SK-N-SH treated with all-trans-retinoic acid at 6 μM for 48 hours (cell line): ENCODE measurements around the gene CSPG5.

Experiments used
- ATAC-seq: fragments of 200-7000 bp; cut with Tn5 transposase; 3 replicates; pipeline ENCODE4 v1.9.1; 2020; ENCODE audit warnings: mild to moderate bottlenecking, moderate library complexity
- ARNTL ChIP-seq: fragments of 450-650 bp; formaldehyde crosslinking; IDR thresholded peaks from 2 replicates; pipeline ENCODE4 v1.5.0; 2020; ENCODE audit warnings: low read depth, mild to moderate bottlenecking, moderate library complexity, borderline replicate concordance
- BACH2 ChIP-seq: fragments of 250-450 bp; sonication (Bioruptor Pico); IDR thresholded peaks from 2 replicates; pipeline ENCODE4 v1.9.0; 2021; ENCODE audit warnings: mild to moderate bottlenecking, borderline replicate concordance
- CREB5 ChIP-seq: fragments of 250-450 bp; sonication (Bioruptor Pico); IDR thresholded peaks from 2 replicates; pipeline ENCODE4 v1.5.1; 2020; ENCODE audit warnings: low read depth, mild to moderate bottlenecking, moderate library complexity
- CSDC2 ChIP-seq: fragments of 250-450 bp; sonication (Bioruptor Pico); IDR thresholded peaks from 2 replicates; pipeline ENCODE4 v1.5.0; 2020; ENCODE audit warnings: mild to moderate bottlenecking, moderate library complexity
- CSRNP3 ChIP-seq: fragments of 250-450 bp; sonication (Bioruptor Pico); IDR thresholded peaks from 2 replicates; pipeline ENCODE4 v1.5.1; 2021; ENCODE audit warnings: mild to moderate bottlenecking, moderate library complexity
- ESRRG ChIP-seq: fragments of 250-450 bp; sonication (Bioruptor Pico); IDR thresholded peaks from 2 replicates; pipeline ENCODE4 v1.6.1; 2021; ENCODE audit warnings: mild to moderate bottlenecking
- GLIS3 ChIP-seq: fragments of 250-450 bp; sonication (Bioruptor Pico); IDR thresholded peaks from 2 replicates; pipeline ENCODE4 v1.5.0; 2020; ENCODE audit warnings: mild to moderate bottlenecking, moderate library complexity
- ISL1 ChIP-seq: fragments of 250-450 bp; sonication (Bioruptor Pico); IDR thresholded peaks from 2 replicates; pipeline ENCODE4 v2.1.2; 2022; ENCODE audit warnings: mild to moderate bottlenecking, moderate library complexity
- OSR1 ChIP-seq: fragments of 250-450 bp; sonication (Bioruptor Pico); IDR thresholded peaks from 2 replicates; pipeline ENCODE4 v1.8.0; 2022; ENCODE audit warnings: moderate library complexity, mild to moderate bottlenecking, inconsistent platforms
- PATZ1 ChIP-seq: fragments of 250-450 bp; sonication (Bioruptor Pico); IDR thresholded peaks from 2 replicates; pipeline ENCODE4 v1.8.0; 2020; ENCODE audit warnings: mild to moderate bottlenecking, moderate library complexity, borderline replicate concordance
- POU6F1 ChIP-seq: fragments of 250-450 bp; sonication (Bioruptor Pico); IDR thresholded peaks from 2 replicates; pipeline ENCODE4 v1.8.0; 2021; ENCODE audit warnings: low read depth, mild to moderate bottlenecking, moderate library complexity, borderline replicate concordance
- PPARA ChIP-seq: fragments of 250-450 bp; sonication (Bioruptor Pico); IDR thresholded peaks from 2 replicates; pipeline ENCODE4 v1.5.0; 2020; ENCODE audit warnings: mild to moderate bottlenecking, borderline replicate concordance
- RARB ChIP-seq: fragments of 250-450 bp; sonication (Bioruptor Pico); IDR thresholded peaks from 2 replicates; pipeline ENCODE4 v1.8.0; 2021; ENCODE audit warnings: mild to moderate bottlenecking, moderate library complexity
- SNAI2 ChIP-seq: fragments of 250-450 bp; sonication (Bioruptor Pico); IDR thresholded peaks from 2 replicates; pipeline ENCODE4 v1.5.0; 2020; ENCODE audit warnings: mild to moderate bottlenecking, moderate library complexity
- TCF4 ChIP-seq: fragments of 250-450 bp; sonication (Bioruptor Pico); IDR thresholded peaks from 2 replicates; pipeline ENCODE4 v1.8.0; 2021; ENCODE audit warnings: mild to moderate bottlenecking, moderate library complexity, borderline replicate concordance
- TOX ChIP-seq: fragments of 250-450 bp; sonication (Bioruptor Pico); IDR thresholded peaks from 2 replicates; pipeline ENCODE4 v1.8.0; 2021; ENCODE audit warnings: mild to moderate bottlenecking, moderate library complexity, borderline replicate concordance
- TSHZ2 ChIP-seq: fragments of 250-450 bp; sonication (Bioruptor Pico); IDR thresholded peaks from 2 replicates; pipeline ENCODE4 v1.5.0; 2020; ENCODE audit warnings: mild to moderate bottlenecking, moderate library complexity
- ZC3H10 ChIP-seq: fragments of 250-450 bp; sonication (Bioruptor Pico); IDR thresholded peaks from 2 replicates; pipeline ENCODE4 v1.5.1; 2021; ENCODE audit warnings: mild to moderate bottlenecking, moderate library complexity
- ZFP3 ChIP-seq: fragments of 250-450 bp; sonication (Bioruptor Pico); IDR thresholded peaks from 2 replicates; pipeline ENCODE4 v1.5.0; 2020; ENCODE audit warnings: mild to moderate bottlenecking, moderate library complexity
- ZFP30 ChIP-seq: fragments of 450-650 bp; formaldehyde crosslinking; IDR thresholded peaks from 2 replicates; pipeline ENCODE4 v1.5.0; 2022; ENCODE audit warnings: mild to moderate bottlenecking, moderate library complexity
- ZNF8 ChIP-seq: fragments of 450-650 bp; formaldehyde crosslinking; IDR thresholded peaks from 2 replicates; pipeline ENCODE4 v1.5.0; 2020; ENCODE audit warnings: mild to moderate bottlenecking, moderate library complexity

The CSPG5 gene

GRCh38 chr3:47578691-47579632 lies at the start of gene CSPG5:
CSPG5 (minus strand) TSS chr3:47578865; CDS start chr3:47578693, 172 bp downstream.
- peak; percentile 10 for ATAC-seq
- TF ChIP-seq ZNF8 (CRISPR knock-in tag) (no peak), BACH2 (CRISPR knock-in tag) (no peak), TCF4 (CRISPR knock-in tag) (no peak), RARB (CRISPR knock-in tag) (no peak), CREB5 (CRISPR knock-in tag) (no peak), ARNTL (CRISPR knock-in tag) (no peak), ZFP30 (CRISPR knock-in tag) (no peak), POU6F1 (CRISPR knock-in tag) (no peak), CSRNP3 (CRISPR knock-in tag) (no peak), GLIS3 (CRISPR knock-in tag) (no peak), OSR1 (no peak), ISL1 (CRISPR knock-in tag) (no peak), SNAI2 (no peak), PATZ1 (CRISPR knock-in tag) (no peak), PPARA (CRISPR knock-in tag) (no peak), TOX (CRISPR knock-in tag) (no peak), ESRRG (no peak), TSHZ2 (CRISPR knock-in tag) (no peak), ZFP3 (no peak)
- TF ChIP-seq, all 23 proteins: peak for 0

- ATAC-seq: no peak
- TF ChIP-seq BACH2 (CRISPR knock-in tag) (no peak), ESRRG (no peak), ISL1 (CRISPR knock-in tag) (no peak), ZC3H10 (no peak), SNAI2 (no peak), CSDC2 (CRISPR knock-in tag) (no peak), TOX (CRISPR knock-in tag) (no peak)
Observed at GRCh38 chr3:47628426-47628825, 49.8 kb upstream of the CSPG5 start.
